IPS-NIHi7 (cell line): ENCODE data around the gene HRCT1.
"Not testable (repeated sequence)": the region's sequence is repeated elsewhere in the genome, so short reads cannot be mapped to it uniquely, and the experiment has no call there.

Source experiments
- DNase-seq: peaks from one replicate; pipeline ENCODE4 v3.0.0; 2012; ENCODE audit warnings: mixed read lengths; ENCODE audit errors: extremely low spot score

Gene HRCT1

DNA sequence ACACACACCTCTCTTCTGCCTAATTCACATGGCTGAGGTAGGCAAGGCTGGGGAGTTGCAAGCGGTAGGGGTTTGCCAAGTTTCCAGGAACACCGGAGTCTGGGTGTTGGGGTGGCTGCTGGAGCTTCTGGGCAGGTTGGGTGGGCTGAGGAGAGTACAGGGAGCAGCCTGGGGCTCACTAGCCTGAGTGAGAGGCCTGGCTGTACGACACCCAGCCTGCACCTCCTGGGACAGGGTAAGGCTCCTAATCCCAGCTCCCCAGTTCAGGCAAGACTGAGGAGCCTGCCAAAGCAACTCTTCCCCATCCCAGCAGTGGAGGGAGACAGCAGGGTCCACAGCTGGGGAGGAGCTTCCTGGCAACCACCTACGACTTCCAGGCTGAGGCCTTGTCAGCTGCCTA, 11.3 kb downstream of the HRCT1 start:
- no peak for DNase-seq

DNA sequence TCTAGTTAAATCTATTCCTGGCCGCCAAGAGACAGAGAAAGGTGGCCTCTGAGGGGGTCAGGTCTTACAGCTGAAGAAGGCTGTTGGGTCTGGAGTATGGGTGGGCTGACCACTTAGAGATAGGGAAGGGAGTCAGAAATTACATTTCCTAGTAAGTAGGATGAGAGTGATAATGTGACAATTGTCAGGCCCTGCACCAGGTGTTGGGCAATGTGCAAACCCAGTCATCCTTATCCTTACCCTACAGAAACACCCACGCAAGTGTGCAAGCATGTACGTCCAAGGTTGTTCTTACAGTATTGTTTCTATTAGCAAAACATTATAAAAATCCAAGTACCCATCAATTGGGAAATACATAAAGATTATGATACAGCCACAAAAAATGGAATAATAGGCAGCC, 12.8 kb downstream of the HRCT1 start:
- no peak for DNase-seq

DNA sequence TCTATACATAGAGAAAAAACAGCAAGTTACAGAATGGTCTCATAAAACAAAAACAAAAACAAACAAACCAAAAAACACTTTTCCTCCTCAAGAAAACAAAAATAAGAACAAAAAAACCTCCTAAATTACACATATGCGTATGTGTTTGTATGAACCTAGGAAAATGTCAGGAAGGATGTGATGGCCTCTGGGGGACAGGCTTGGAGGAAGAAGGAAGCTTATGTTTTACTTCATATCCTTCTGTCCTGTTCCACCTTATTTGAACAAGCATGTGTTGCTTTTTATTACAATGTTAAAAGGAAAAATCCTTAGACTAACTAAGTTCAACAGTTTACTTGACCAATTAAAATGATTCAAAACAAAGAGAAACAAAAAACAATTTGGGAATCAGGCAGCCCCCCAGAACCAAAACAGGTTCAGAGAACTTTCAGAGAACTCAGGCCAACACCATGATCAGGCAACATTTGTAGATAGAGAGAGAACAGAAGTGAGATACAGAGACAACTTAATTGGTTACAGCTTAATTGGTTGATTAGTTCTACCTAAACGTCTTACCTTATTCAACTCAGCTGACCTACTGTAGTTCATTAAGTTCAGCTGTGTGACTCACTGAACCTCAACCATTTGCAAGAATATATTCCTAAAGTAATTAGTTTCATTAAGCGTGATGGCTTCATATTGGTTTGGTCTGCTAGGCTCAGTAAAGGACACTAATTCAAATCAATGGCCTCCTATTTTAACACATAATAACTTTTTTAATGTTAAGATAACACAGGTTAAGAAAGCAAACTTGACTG, 13.4 kb downstream of the HRCT1 start:
- DNase-seq = no peak

DNA sequence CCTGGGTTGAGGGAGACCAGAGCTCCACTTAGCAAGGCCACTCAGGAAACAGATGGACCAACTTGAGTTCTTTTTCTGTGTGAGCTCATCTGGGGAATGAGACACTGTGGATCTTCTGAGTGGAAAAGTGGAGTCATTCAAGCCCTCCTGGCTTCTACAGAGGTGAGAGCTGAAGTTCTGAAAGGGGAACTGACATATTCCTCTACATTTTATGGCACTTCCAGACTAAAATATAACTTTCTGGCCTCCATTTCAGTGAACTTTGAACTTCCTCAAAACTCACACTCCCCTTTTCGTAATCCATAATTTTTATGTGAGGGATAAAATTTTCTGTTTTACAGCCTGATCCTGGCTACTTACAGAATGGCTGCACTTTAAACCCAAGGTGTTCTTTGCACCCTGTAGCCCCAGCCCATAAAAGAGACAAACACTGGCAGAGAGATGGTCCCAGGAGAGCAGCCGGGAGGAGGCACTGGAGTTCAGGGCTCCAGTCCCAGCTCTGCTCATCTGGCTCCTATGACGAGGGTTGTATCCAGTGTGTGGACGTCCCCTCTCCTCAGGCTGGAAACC, 14.1 kb downstream of the HRCT1 start:
- DNase-seq = no peak

DNA sequence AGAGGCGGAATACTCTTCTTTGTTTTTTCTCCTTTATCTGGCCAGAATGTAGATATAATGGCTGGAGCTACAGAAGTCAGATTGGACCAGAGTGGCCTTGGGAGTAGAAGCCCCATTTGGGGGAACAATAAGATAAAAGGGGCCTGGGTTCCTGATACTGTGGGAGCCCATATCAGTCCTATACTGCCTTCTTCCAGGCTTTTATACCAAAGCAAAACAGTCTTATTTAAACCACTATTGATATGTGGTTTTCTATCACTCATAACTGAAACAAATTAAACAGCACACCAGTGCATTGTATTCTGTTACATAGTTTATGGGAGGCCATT, 17.6 kb downstream of the HRCT1 start:
- no peak for DNase-seq

DNA sequence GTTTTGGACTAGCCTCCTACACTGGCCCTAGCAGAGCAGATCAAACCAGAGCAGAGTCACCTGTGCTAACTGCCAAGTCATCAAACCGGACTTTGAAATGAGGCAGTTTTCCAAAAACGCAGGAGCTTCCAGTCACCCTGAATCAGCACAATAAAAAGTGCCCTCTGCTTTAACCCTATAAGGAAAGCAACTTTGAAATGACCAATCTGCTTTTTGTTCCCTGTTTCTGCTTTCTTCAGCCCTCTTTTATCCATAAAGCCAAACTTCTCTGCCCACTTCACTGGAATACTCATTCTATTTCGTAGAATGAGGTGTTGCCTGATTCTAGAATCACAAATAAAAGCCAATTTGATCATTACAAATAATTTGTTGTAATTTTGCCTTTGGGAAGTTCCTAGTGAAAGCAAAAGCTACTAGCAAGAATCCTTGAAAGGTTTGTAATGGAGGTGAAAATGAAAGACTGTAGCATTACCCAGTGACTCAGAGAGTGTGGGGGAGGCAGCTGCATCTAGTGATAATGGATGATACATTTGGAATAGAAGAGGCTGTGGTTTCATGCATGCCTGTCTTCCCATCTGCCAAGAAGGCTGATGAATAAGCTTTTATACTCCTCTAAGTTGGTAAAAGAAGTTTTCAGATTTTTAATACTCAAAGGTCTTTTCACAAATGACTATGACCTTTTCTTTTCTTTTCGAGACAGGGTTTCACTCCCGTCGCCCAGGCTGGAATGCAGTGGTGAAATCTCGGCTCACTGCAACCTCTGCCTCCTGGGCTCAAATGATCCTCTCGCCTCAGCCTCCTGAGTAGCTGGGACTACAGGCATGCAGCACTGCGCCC, 18.1 kb downstream of the HRCT1 start:
- no peak for DNase-seq

DNA sequence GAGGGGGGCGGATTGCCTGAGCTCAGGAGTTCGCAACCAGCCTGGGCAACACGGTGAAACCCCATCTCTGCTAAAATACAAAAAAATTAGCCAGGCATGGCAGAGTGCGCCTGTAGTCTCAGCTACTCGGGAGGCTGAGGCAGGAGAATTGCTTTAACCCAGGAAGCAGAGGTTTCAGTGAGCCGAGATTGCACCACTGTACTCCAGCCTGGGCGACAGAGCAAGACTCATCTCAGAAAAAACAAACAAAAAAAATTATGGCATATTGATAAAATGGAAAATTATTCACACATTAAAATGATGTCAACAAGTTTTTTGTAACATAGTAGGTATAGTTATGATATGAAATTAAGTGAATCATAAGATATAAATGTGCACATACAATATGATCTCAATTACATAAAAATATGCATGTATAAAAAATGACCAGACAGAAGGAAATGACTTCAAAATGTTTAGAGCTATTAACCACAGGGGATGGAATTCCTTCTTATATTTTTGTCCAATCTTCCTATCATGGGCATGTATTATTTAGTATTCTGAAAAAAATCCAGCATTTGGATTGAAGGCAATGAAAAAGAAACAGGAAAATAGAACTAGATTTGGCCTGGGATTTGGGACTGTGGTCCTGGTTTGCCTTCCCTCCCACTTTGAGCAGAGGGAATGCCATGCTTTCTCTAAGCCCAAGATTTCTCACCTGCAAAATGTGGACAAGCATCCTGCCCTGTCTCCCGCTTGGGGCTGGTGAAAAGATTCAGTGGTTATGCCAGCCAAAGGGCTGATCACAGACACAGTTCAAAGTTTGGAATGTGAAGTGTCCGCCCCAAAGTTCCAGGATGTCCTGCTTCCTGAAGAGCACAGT, 22.8 kb downstream of the HRCT1 start:
- no peak for DNase-seq

DNA sequence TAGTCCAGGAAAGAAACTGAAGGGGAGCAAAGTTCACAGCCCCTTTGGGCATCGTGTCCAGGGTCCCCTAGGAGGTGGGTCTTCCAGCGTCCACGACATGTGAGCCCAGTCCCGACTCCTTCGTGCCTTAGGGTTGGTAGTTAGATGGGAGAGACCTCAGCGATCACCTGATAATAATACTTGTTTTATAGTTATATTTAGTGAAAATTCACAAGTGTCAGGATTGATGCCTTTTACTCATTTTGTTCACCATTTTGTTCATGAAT, 23.4 kb downstream of the HRCT1 start:
- no peak for DNase-seq

DNA sequence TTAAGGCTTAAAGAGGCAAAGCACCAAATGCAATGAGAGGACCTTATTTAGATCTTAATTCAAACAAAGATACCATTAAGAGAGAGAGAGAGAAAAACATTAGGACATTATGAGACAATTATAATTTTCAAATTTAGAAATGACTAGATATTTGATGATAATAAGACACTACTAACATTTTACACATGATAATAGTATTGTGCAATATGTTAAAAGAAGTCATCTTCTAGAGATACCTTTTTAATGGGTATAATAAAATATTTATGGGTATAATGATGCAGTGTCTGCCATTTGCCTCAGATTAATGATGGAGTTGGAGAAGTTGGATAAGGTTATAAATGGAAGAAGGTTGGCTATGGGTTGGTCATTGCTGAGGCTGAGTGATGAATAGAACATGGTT, 24.5 kb downstream of the HRCT1 start:
- no peak for DNase-seq

DNA sequence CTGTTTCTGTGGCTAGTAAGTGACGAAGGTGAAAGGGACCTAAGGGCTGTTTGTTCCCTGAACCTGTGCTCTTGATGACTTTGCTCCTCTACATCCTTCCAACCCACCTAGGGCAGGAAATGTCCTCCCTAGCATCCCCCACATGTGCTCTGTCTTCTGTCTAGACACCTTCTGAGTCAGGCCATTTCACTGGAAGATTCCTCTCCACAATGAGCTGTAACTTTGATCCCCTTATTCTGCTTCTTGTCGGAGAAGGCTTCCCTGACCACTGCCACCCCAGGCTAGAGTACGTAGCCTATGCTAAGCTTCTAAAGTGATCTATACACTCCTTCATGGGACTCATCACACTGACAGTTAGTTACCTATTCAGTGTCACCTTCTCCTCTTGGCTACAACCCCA, 25.0 kb downstream of the HRCT1 start:
- no peak for DNase-seq

DNA sequence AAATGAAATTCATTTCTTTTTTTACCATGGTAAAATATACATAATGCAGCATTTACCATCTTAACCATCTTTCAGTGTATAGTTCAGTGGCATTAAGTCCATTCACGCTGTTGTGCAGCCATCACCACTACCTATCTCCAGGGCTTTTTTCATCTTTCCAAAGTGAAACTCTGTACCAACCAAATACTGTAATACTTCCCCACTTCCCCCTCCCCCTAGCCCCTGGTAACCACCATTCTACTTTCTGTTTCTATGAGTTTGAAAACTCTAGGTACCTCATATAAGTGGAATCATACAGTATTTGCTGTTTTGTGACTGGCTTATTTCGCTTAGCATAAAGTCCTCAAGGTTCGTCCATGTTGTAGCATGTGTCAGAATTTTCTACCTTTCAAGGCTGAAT, 26.7 kb downstream of the HRCT1 start:
- no peak for DNase-seq

DNA sequence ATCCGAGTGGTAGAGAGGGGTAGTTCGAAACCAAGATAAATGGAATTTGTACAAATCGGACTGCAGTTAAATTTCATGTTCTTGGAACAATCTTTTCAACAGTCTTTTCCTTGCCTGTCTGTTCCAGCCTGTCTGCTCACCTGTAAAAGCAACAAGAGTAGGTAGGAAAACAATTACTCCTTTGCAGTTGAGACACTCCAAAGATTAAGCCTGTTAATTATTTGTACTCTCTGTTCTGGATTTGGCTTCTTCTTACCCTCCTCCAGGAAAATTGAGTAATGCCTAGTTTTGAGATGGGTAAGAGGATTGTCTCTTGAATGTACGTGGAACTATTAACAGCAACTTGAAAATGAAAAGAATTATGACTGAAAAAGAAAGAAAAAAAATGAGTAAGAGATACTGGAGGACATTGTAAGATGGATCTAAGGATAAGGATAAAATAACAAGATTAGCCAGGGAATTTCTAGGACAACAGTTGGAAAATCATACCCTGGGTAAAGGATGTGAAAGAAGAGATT, 27.6 kb downstream of the HRCT1 start:
- no peak for DNase-seq

DNA sequence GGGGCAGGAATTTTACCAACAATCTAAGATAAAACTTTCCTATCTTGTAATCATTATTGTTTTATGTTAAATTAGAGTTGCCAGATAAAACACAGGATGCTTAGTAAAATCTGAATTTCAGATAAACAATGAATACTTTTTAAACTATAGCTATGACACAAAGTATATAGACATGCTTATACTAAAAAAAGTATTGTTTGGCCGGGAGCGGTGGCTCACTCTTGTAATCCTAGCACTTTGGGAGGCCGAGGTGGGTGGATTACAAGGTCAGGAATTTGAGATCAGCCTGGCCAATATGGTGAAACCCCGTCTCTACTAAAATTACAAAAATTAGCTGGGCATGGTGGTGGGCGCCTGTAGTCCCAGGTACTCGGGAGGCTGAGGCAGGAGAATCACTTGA, 28.1 kb downstream of the HRCT1 start:
- not testable (repeated sequence) for DNase-seq

DNA sequence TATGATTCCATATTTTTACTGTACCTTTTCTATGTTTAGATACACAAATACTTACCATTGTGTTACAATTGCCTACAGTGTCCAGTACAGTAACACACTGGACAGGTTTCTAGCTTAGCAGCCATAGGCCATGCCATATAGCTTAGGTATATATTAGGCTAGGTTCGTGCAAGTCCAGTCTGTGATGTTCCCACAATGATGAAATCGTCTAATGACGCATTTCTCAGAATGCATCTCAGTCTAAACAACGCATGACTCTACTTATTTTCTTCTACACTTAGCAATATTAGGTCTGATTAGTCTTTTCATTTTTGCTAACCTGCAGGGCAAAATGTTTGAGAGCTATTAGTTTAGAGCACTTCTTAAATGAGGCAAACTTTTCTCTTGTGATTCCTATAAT, 29.3 kb downstream of the HRCT1 start:
- no peak for DNase-seq

DNA sequence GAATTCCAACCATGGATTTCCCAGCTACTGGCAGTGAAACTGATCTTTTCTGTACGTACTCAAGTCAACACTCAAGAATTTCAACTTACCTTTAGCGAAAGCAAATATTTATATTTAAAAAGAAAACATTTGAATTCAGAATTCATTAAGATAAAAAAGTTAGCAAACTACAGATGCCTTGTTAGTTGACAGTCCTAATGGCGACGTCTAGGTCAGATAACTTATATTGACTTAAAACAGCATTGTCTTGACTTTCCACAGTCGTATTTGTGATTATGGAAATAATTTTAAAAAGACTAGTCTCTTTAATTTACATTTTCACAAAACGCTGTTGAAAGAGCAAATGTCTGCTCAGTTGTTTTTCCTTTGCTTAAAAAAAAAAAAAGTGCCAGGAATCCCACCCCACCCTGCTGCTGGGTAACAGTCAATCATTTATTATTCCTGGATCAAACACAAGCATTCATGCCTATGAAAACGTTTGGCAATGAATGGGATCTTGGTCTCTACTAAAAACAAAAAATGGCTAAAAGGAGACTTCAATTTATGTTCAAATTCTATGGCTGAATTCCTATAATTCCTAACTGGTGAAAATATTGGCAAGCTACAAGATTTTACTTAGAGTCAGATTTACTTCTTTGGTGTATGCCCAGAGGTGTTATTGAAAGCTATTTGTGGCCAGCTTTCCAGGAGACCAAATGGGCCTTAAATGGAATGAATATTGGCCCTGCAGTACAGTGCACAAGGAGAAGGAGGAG, 29.9 kb downstream of the HRCT1 start:
- DNase-seq = no peak

DNA sequence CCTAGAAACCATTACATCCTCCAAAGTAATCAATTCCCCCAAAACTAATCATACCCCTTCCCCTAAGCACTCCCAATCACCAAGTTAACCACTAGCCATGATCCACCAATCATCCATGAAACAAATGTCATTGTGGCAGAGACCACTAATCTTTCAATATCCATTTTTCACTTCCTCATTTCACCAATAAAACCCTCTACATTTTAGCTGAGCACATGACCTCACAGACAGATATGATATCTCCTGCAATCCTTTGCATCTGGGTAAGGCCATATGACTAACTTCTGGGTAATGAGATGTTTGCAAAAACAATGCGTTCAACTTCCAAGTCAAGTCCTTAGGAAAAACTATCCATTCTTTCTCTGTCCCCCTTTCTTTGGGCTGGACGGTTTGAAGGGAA, 31.2 kb downstream of the HRCT1 start:
- no peak for DNase-seq

DNA sequence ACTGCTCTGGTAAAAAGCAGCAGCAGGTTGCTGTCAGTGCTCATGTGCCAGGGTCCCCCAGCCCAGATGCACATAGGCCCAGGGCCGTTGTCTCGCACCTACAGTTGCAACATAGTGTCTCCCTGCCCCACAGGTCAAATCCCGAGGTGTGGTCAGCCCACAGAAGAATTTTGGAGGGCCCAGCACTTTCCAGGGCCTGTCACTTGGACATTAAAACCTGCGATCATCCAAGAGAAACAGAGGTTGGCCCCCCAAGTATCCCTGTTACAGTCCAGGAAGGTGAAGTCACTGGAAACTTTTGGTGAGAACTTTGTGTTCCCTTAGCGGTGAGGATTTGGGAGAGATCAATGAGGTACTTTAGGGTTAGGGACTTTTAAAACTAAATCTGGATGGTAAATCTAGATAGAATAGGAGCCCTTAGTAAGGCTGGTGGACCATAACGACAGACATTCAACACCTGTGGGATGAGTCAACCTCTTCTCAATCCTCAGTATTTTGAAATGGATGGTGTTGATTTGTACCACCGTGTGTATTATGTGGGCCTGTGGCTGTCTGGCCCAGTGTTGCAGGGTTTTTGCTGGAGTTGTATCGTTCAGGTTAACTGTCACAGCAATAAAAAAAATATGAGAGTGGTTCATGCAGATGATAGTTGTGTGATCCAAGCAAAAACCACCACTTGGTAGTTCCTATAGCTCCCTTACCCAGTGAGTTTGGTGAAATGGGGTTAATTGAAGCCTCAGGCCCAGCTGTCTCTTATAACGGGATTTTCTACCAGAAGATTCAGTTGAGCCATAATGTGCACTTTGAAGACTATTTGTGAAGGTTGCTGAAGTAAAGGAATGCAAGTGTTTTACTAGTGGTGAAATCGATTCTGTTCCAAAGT, 32.7 kb downstream of the HRCT1 start:
- no peak for DNase-seq

DNA sequence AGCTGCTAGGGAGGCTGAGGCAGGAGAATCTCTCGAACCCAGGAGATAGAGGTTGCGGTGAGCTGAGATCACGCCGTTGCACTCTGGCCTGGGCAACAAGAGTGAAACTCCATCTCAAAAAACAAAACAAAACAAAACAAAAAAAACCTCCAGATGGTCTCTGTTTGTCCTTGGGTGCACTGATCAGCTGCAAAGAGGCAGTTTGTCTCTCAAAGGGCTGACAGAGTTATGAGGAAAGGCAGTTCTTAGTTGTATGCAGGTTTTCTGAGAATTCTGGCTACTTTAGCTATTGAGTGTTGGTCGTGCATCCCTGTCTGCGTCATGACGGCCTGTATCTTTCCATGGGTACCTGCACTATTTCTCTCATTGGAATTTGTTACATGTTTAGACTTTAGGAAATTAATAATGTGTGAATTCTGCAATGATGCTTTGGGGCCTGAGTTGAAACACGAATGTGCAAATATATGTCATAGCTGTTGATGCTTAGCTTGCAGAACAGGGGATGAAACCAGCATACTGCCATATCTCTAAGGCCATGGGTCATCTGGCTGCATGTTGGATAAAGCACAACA, 33.8 kb downstream of the HRCT1 start:
- no peak for DNase-seq

DNA sequence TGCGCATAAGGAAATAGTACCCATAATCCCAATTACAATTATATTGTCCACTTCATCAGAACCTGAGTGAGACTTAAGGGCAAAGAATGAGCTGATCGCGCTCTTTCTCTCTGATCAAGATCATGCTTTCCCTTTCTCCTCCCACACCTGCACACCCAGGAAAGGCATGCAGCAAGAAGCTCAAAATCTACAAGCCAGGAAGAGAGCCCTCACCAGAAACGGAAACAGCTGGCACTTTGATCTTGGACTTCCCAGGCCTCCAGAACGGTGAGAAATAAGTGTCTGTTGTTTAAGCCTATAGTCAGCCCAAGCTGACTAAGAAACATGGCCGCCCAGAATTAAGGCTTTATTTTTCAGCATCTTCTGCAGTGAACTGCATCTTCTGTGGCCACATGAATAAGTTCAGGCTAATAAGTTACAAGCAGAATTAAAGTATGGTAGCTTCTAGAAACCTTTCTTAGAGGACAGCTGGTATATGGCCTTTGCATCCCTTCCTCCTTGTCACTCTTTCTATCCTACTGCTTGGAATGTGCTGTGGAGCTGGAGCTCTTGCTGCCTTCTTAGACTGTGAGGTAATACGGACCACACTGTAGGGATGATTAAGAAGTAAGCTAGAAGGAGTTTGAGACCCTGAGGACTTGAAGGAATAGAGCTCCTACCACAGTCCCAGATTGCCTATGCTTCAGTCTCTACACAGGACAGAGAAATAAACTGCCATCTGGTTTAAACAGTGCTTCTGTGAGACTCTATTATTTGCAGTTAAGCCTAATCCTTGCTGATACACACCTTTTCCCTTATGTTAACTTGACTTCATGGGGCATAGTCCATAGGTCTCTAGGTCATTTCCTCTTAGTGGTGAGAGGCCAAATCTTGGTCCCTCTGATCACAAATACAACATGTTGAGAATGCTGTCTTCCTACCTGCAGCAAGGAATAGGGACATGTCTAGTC, 34.7 kb downstream of the HRCT1 start:
- no peak for DNase-seq
